Activated CD8-positive, alpha-beta memory T cell treated with anti-CD3 and anti-CD28 coated beads for 1 hour (primary cell): ENCODE results near the gene CADM1.

Experiments
- DNase-seq, 2 donors: peaks; one replicate each; pipeline ENCODE4 v3.0.0-alpha.2; 2020; ENCODE audit warnings: low read depth in 1 of 2; ENCODE audit errors: extremely low read depth in 1 of 2

Gene CADM1

GRCh38 chr11:115518983-115519628 lies 14.9 kb upstream of the CADM1 start:
- no peak for DNase-seq

- no peak for DNase-seq
Measured at GRCh38 chr11:115515647-115516395, 11.6 kb upstream of the CADM1 start.

GRCh38 chr11:115506954-115507675 lies 2.9 kb upstream of the CADM1 start:
- no peak for DNase-seq

GRCh38 chr11:115505175-115505574 lies 960 bp upstream of the CADM1 start:
- DNase-seq, result no peak

GRCh38 chr11:115503886-115504275 lies 334 bp downstream of the CADM1 start:
- no peak for DNase-seq

GRCh38 chr11:115503083-115503885 lies 931 bp downstream of the CADM1 start:
- no peak for DNase-seq

GRCh38 chr11:115502636-115503082 lies 1.6 kb downstream of the CADM1 start:
- DNase-seq, result no peak

- no peak for DNase-seq
Measured at GRCh38 chr11:115501893-115502589, 2.2 kb downstream of the CADM1 start.

- no peak for DNase-seq
Measured at GRCh38 chr11:115501502-115501892, 2.7 kb downstream of the CADM1 start.

- no peak for DNase-seq
Measured at GRCh38 chr11:115500547-115501501, 3.4 kb downstream of the CADM1 start.

GRCh38 chr11:115499891-115500290 lies 4.3 kb downstream of the CADM1 start:
- no peak for DNase-seq

GRCh38 chr11:115499241-115499799 lies 4.9 kb downstream of the CADM1 start:
- no peak for DNase-seq

- no peak for DNase-seq
Measured at GRCh38 chr11:115498354-115498753, 5.9 kb downstream of the CADM1 start.

- DNase-seq, result no peak
Measured at GRCh38 chr11:115497303-115497702, 6.9 kb downstream of the CADM1 start.

- DNase-seq, result no peak
Measured at GRCh38 chr11:115496892-115497291, 7.3 kb downstream of the CADM1 start.

- DNase-seq, result no peak
Measured at GRCh38 chr11:115493905-115494304, 10.3 kb downstream of the CADM1 start.

GRCh38 chr11:115493488-115493887 lies 10.7 kb downstream of the CADM1 start:
- no peak for DNase-seq

GRCh38 chr11:115489466-115489865 lies 14.7 kb downstream of the CADM1 start:
- DNase-seq, result no peak

- DNase-seq, result no peak
Measured at GRCh38 chr11:115488945-115489344, 15.3 kb downstream of the CADM1 start.
